ENCODE results near the gene TRPV2. TPM values are rescaled to one million over a fixed set of nuclear protein-coding genes. Genes with fewer than 3 reads are reported as not detected.
"Not testable (repeated sequence)": the region's sequence is repeated elsewhere in the genome, so short reads cannot be mapped to it uniquely, and the experiment has no call there.

The TRPV2 gene
- total RNA-seq, 1 donor from 2014 or later = 1.7 TPM

DNA sequence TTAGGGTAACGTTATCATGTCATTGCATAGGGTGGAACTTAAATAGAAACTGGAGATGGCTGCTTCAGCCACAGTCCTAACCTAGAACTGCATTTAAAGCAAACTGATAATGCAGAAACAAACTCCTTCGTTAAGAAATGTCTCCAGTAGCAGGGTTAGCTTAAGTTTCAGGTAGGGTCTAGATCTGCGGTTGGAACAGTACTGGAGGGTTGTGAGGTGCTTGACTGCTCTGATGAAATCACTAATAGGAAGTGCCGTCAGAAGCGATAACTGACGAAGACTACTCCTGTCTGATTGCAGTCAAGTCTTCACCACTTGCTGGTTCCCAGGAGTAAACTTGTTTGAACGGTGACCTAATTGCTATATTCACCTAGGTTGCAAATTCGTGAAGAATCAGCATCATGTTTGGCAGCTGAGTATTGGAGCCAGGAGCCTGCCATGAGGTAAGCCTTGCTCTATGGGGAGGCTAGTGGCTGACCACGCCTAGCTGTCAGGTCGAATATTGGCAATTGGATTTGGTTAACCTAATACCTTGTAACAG is 24.5 kb downstream of the TRPV2 start:
- peaks cover 41% of the 10 kb centered on the region for H3K4me1 Mint-ChIP-seq (ENCODE audit: unreplicated experiment)
- peak overlapping the region; percentile 100 for H3K4me3 Mint-ChIP-seq
- no peaks in the 10 kb centered on the region for H3K9me3 Mint-ChIP-seq
- no peak for DNase-seq (ENCODE audit: extremely low spot score, unreplicated experiment)
- TF ChIP-seq, protein P1, sequence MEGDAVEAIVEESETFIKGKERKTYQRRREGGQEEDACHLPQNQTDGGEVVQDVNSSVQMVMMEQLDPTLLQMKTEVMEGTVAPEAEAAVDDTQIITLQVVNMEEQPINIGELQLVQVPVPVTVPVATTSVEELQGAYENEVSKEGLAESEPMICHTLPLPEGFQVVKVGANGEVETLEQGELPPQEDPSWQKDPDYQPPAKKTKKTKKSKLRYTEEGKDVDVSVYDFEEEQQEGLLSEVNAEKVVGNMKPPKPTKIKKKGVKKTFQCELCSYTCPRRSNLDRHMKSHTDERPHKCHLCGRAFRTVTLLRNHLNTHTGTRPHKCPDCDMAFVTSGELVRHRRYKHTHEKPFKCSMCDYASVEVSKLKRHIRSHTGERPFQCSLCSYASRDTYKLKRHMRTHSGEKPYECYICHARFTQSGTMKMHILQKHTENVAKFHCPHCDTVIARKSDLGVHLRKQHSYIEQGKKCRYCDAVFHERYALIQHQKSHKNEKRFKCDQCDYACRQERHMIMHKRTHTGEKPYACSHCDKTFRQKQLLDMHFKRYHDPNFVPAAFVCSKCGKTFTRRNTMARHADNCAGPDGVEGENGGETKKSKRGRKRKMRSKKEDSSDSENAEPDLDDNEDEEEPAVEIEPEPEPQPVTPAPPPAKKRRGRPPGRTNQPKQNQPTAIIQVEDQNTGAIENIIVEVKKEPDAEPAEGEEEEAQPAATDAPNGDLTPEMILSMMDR (conservative IDR thresholded peaks at IDR 0.05) = no peak
- peak overlapping the region; percentile 93 for H3K27ac Mint-ChIP-seq
- no peaks in the 10 kb centered on the region for H3K27me3 Mint-ChIP-seq
- peaks cover 40% of the 10 kb centered on the region for H3K36me3 Mint-ChIP-seq

DNA sequence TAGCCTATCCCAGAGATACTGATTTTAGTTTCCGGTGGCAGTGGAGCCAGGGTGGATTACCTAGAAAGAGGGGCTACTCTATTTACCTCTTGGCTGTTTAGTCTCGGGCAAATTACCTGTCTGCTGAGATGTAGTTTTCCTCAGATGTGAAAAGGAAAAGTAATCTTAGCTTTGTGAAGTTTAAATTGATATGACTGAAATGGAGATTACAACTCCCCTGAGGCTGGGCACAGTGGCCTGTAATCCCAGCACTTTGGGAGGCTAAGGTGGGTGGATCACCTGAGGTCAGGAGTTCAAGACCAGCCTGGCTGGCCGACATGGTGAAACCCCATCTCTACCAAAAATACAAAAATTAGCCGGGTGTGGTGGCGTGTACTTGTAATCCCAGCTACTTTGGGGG is 25.0 kb downstream of the TRPV2 start:
- not testable (repeated sequence) for H3K9me3 Mint-ChIP-seq; H3K27me3 Mint-ChIP-seq; DNase-seq (ENCODE audit: extremely low spot score, unreplicated experiment)
- peak overlapping the region; percentile 93 for H3K27ac Mint-ChIP-seq
- H3K36me3 Mint-ChIP-seq = peaks cover 40% of the 10 kb centered on the region
- peaks cover 41% of the 10 kb centered on the region for H3K4me1 Mint-ChIP-seq (ENCODE audit: unreplicated experiment)
- H3K4me3 Mint-ChIP-seq = peak overlapping the region; percentile 100

DNA sequence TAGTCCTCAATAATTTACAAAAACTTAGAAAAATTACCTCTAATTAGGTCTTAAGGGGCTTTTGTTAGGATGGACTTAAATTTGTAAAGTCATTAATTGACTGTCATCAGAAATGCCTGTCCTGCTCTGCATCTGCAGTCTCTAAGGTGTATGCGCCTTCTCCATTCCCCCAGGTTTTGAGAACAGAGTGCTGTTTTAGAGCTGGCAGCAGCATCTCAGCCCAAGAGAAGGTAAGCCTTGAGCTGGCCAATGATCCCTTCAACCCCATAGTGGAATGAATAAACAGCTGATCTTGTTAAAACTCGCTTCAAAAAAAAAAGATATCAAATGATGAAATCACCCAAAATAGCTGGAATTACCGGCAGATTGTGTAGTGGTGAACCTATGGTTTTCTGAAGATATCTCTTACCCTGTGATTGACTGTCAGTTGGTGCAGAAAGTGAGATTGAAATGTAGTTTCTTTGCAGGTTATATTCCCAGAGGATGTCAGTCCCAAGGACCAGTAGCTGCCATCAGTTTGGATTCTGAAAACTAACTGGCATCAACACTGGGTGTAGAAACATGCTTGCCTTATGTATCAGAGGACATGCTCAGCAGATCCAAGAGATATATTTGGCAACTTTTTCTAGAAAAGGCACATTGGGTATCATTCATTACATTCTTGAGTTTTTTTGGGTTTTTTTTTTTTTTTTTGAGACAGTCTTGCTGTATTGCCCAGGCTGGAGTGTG is 25.7 kb downstream of the TRPV2 start:
- Mint-ChIP-seq H3K27ac (peak overlapping the region; percentile 68), H3K36me3 (peaks cover 40% of the 10 kb centered on the region), H3K27me3 (no peaks in the 10 kb centered on the region), H3K4me1 (ENCODE audit: unreplicated experiment) (peaks cover 37% of the 10 kb centered on the region), H3K9me3 (no peaks in the 10 kb centered on the region), H3K4me3 (peak overlapping the region; percentile 100)
- TF ChIP-seq, protein P1 (conservative IDR thresholded peaks at IDR 0.05) = no peak
- DNase-seq (ENCODE audit: extremely low spot score, unreplicated experiment) = no peak

DNA sequence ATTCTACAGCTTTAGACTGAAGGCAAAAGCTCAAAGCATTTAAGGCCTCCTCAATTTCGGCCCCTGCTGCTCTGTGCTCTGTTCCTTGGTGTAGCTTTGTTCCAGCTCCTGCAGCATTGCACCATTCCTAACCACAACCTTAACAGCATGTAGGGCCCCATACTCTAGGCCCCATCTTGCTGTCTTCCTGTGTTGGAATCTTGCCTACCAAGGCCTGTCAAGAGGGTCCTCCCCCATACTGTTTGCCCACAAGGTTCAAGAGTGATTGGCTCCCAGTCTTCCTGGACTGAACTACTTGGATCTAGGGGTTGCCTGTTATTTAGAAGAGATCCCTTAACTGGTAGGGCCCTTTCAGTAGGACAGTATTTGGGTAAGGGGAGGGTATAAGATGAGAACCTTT is 26.8 kb downstream of the TRPV2 start:
- Mint-ChIP-seq H3K27ac (peak overlapping the region; percentile 68), H3K27me3 (no peaks in the 10 kb centered on the region), H3K4me1 (ENCODE audit: unreplicated experiment) (peaks cover 34% of the 10 kb centered on the region), H3K36me3 (peaks cover 40% of the 10 kb centered on the region), H3K4me3 (peak overlapping the region; percentile 74), H3K9me3 (no peaks in the 10 kb centered on the region)
- no peak for DNase-seq (ENCODE audit: extremely low spot score, unreplicated experiment)
- TF ChIP-seq, protein P1 (conservative IDR thresholded peaks at IDR 0.05) = no peak

DNA sequence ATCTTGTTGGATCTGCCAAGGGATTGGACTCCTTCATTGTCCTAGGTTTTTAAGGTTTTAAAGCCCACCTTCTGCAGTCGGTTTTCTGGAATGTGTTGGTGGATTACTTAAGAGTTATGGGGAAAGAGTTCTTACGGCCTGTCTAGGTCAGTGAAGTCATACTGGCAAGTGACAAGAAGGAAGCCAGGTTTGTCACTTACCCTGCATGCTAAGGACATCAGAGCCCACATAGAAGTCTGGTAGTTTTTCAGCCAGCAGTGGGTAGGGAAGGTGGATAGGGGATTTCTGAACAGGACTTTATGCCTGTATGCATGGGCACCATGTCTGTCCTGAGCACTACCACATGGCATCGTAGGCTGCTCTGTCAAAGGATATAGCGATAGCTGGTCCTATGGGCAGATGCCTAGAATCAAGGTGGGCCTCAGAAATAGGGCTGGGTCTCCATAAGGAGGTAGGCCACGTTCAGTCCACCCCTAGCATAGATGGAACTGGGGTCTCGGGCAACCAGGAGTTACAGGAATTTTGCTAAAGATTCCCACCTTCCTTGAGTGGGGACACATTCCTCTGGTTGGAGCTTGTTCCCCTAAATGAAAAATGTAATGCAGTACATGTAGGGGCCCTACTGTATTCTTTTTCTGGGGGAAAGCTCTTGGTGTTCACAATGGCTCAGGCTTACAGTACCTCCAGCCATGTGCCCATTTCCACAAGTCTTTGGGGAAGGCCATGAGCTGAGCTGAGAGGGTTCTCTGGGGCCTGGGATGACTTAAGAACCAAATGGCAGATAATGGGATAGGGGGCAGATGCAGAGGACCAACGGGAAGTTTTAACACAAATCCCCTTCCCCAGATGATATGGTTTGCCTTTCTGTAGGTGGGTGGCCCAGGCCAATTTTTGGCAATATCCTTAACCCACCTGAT is 27.5 kb downstream of the TRPV2 start:
- no peaks in the 10 kb centered on the region for H3K27me3 Mint-ChIP-seq
- TF ChIP-seq, protein P1 (conservative IDR thresholded peaks at IDR 0.05) = no peak
- no peak for DNase-seq (ENCODE audit: extremely low spot score, unreplicated experiment)
- H3K9me3 Mint-ChIP-seq = no peaks in the 10 kb centered on the region
- peaks cover 40% of the 10 kb centered on the region for H3K36me3 Mint-ChIP-seq
- peak overlapping the region; percentile 70 for H3K27ac Mint-ChIP-seq
- peak overlapping the region; percentile 74 for H3K4me3 Mint-ChIP-seq
- peaks cover 34% of the 10 kb centered on the region for H3K4me1 Mint-ChIP-seq (ENCODE audit: unreplicated experiment)

Measured in type B pancreatic cell (in vitro differentiated cells).